ENCODE results near the gene TNFSF15.

Gene TNFSF15

GRCh38 chr9:114787781-114788498 lies 17.9 kb downstream of the TNFSF15 start:
- DNase-seq (ENCODE audit: low spot score), result no peak

DNA sequence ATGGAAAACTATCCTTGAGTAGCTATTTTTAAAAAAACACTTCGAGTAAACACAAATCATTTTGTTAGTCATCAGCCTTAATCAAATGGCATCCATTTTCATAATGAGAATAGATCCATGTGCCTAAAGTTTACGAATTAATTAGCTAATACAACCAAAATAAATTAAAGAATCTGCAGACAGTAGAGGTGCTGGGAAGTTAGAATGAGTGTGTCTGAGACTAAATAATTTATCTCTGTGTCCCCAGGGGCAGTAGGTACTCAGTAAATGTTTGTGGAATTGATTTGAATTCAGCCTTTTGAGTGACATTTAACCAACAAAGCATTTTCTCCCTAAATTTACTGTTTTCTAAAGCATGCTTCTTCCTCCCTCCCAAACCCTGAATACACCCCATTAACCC lies 18.6 kb downstream of the TNFSF15 start:
- no peak for DNase-seq (ENCODE audit: low spot score)

DNA sequence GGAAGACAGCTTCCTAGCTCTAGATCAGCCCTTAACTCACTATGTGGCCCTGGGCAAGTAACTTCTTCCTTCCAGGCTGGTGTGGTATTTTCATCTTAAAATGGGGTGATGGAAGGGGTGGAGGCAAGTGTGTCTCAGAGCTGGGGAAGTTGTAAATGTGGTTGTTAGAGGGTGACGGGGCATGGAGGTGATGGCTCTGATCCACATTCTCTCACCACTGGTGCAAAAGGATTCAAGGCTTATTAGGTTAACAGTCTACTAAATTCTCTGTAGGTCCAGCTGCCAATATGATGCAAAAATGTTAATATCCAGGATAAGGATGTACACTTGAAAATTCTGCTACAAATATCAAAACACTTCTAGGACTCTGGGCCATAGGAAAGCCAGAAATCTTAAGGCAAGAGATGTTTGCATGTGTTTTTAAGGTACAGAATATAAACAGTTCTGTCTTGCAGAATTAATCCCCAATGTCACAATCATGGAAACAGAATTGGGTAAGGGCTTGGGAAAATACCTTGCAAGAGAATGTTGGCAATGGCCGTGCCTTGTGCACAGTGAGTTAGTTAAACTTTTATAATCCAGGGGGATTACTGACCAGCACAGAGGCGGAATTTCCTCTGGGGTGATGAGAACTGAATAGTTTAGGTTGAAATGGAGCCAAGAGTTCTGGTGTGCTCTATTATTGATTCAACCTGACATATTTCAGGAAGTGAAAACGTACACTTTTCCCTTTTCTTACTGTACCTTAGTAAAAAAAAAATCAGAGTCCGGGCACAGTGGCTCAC lies 19.8 kb downstream of the TNFSF15 start:
- DNase-seq (ENCODE audit: low spot score), result no peak

DNA sequence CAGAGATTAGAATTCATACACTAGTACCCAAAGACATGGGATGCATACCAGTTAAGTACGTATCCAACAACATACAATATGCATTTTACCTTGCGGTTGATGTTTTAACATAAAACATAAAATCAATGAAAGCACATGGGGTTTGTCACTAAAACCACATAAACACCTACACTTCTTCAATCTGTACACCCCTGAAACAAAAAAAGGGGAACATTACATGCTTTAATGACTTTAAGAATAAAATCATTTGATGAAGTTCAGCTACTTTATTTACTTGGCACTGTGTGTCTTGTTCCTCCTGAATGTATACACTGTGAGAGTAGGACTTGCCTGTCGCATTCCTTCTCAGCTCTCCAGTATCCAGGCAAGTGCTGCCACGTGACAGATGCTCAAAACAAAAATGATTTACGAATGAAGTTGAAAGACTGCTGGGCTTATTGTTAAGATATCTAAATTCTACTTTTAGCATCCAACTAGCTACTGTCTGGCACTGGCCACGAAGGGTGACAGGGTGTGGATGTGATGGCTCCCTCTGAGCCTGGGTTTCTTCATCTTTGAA lies 21.0 kb downstream of the TNFSF15 start:
- DNase-seq (ENCODE audit: low spot score), result no peak

DNA sequence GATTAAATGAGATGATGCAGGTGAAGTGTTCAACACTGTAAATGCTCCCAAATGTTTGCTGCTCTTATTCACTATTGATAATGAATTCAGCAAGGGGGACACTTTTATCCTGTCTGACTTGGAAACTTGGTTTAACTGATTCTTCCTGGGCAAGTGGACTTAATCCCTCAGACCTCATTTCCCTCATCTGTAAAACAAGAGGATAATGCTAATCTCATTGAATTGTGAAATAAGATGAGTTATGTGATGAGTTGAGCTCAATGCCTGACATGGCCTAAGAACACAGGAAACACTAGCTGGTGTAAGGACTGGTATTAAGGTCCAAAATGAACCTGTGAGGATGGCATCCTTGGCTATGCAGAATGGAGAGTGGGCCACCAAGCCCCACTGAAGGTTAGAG lies 23.3 kb downstream of the TNFSF15 start:
- DNase-seq (ENCODE audit: low spot score), result no peak

- peak; percentile 96 for DNase-seq (ENCODE audit: low spot score)
These were observed 26.4 kb downstream of the TNFSF15 start for GRCh38 chr9:114779352-114779845.

DNA sequence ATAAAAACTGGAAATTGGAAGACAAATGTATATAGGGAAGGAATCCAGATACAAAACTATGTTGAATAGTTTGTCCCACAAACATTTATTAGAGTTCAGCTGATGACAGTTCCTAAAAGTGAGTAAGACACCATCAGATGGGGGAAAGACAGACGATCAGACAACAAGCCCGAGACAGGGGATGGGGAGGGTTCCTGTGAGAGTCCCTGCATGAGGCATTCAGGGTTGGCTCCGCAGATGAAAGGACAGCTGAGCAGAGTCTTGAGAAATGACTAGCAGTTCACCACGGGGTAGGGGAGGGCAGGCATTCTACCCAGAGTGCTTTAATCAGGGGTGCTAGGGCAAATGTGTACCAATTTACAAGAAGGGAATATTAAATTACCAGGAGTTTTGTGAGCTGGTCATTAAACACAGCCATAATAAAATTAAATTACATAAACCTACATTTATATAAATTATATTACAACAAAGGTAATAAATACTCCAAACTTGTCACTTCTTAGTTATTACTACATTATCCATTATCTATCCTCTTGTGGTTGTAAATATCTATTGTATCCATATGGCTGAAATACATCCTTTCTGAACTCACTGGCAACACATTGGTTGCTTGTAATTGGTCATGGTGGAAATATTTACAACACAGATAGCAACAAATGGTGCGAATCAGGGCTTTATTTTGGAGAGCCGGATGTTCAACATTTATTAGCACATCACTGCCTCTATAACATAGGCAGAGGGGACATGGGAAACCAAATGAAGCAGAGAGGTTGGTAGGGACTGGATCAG lies 27.8 kb downstream of the TNFSF15 start:
- no peak for DNase-seq (ENCODE audit: low spot score)

- DNase-seq (ENCODE audit: low spot score), result no peak
These were observed 29.0 kb downstream of the TNFSF15 start for GRCh38 chr9:114776683-114777399.

GRCh38 chr9:114775981-114776380 lies 29.9 kb downstream of the TNFSF15 start:
- DNase-seq (ENCODE audit: low spot score), result no peak

DNA sequence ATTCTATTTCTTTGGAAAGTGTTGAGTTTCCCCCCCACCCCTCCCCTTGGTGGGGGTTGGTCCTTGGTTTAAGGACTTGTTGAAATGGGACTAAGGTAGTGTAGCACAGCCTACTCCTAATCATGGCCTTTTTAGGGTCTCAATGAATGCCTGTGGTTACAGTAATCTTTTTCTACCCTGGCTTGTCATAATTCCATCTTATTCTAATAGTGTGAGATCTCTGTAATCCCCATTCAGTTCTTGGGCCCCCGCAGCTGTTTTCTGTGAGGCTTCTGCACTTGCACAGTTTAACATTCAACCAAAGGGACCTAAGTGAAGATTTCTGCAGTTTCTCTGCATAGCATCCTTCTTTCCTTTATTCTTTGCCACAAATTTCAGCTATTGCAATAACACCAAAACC lies 30.7 kb downstream of the TNFSF15 start:
- no peak for DNase-seq (ENCODE audit: low spot score)

- no peak for DNase-seq (ENCODE audit: low spot score)
These were observed 31.3 kb downstream of the TNFSF15 start for GRCh38 chr9:114774524-114774923.

- DNase-seq (ENCODE audit: low spot score), result no peak
These were observed 34.0 kb downstream of the TNFSF15 start for GRCh38 chr9:114771889-114772288.

DNA sequence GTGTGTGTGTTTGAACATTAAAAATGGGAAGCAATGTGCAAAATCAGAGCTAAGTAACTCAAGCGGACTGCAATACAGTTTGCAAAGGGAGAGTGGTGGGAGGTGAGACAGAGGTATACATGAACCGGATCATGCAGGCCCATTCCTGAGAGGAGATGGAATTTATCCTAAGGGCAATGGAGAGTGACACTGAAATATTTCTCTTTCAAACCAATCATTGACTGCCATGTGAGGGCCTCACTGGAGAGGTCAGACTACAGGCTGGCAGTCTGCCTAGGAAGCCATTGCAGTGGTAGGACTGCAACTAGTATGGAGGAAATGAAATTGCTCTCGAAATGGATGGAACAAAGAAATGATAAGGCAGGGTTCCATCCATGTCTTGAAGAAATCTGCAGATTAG lies 34.8 kb downstream of the TNFSF15 start:
- DNase-seq (ENCODE audit: low spot score), result no peak

- no peak for DNase-seq (ENCODE audit: low spot score)
These were observed 36.2 kb downstream of the TNFSF15 start for GRCh38 chr9:114769624-114770023.

GRCh38 chr9:114763220-114763619 lies 42.6 kb downstream of the TNFSF15 start:
- DNase-seq (ENCODE audit: low spot score), result no peak

GRCh38 chr9:114761523-114761922 lies 44.3 kb downstream of the TNFSF15 start:
- DNase-seq (ENCODE audit: low spot score), result no peak

GRCh38 chr9:114759512-114760341 lies 46.1 kb downstream of the TNFSF15 start:
- no peak for DNase-seq (ENCODE audit: low spot score)

DNA sequence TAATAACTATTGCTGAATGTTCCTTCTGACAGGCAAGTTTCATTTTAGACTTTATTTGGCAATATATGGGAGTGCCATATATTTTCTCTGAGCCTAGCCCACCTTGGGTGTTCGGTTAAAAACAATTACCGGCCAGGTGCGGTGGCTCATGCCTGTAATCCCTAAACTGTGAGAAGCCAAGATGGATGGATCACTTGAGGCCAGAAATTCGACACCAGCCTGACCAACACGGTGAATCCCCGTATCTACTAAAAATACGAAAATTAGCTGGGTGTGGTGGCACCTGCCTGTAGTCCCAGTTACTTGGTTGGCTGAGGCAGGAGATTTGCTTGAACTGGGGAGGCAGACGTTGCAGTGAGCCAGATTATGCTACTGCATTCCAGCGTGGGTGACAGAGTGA lies 47.9 kb downstream of the TNFSF15 start:
- DNase-seq (ENCODE audit: low spot score), result no peak

DNA sequence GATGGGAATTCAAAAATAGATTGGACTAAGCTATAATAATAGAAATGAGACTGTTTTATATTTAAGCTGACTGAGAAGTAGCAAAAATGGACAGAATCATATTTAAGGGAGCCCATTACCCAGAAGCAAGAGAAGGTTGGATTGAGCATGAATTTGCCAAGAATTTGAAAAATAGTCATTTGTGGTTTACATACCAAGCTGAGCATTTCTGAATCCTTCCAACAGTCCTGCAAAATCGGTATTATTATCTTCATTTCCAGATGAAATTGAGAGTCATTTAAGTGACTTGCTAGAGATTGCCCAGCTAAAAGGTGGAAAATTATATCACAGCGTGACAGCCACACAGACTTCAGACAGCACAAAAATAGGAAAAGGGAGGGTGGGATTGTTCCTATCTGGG lies 48.4 kb downstream of the TNFSF15 start:
- DNase-seq (ENCODE audit: low spot score), result no peak

DNA sequence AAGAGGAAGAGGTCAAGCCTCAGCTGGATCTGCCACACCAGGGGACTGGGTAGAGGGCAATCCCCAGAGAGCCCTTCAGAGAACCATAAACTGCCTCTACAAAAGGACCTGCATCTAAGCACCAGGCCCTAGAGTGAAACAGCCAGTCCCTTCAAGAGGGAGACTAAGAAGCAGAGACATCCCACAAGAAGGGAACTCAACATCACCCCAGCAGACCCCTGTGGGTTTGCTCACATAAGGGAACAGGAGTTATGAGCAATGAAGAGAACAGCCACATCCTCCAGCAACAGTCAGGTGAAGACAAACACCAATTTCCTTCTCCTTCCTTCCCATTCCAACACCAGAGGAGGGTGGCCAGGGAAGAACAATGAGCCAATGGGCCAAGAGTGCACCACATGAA lies 48.9 kb downstream of the TNFSF15 start:
- no peak for DNase-seq (ENCODE audit: low spot score)

GRCh38 chr9:114754581-114754980 lies 51.3 kb downstream of the TNFSF15 start:
- no peak for DNase-seq (ENCODE audit: low spot score)
